ENCODE measurements around the gene KIF24.

The KIF24 gene

GRCh38 chr9:34291023-34291422, 38.0 kb downstream of the KIF24 start:
- Histone ChIP-seq H4K12ac (ENCODE audit: low read depth, low read length) (no peak overlapping the region), H3K27ac (ENCODE audit: low read depth, low read length) (no peak overlapping the region), H3K14ac (ENCODE audit: low read length) (no peak overlapping the region), H3K18ac (ENCODE audit: low read length) (no peak overlapping the region), H3K4me2 (ENCODE audit: low read length) (no peak overlapping the region), H2BK12ac (ENCODE audit: low read length) (no peak overlapping the region), H3K9me3 (ENCODE audit: insufficient read depth, low read depth, low read length) (no peaks in the 10 kb centered on the region), H3K27me3 (ENCODE audit: insufficient read depth, low read length) (no peaks in the 10 kb centered on the region), H3K4me1 (ENCODE audit: control insufficient read depth in 1 of 2, insufficient read depth in 2 of 2, low read length in 2 of 2) (no peaks in the 10 kb centered on the region), H2BK120ac (ENCODE audit: insufficient read depth, low read length, poor library complexity) (no peak overlapping the region), H3K4ac (ENCODE audit: low read depth, low read length) (no peak overlapping the region), H2AFZ (ENCODE audit: insufficient read depth, low read length, poor library complexity) (no peak overlapping the region), H3K23ac (ENCODE audit: low read length) (no peak overlapping the region), H2BK5ac (ENCODE audit: low read depth, low read length, poor library complexity) (no peak overlapping the region), H3K79me1 (ENCODE audit: low read length) (no peaks in the 10 kb centered on the region), H2AK5ac (ENCODE audit: low read length) (no peak overlapping the region), H4K91ac (ENCODE audit: low read depth, low read length) (no peak overlapping the region), H3K79me2 (ENCODE audit: control insufficient read depth, insufficient read depth, low read length, poor library complexity) (no peaks in the 10 kb centered on the region), H3K4me3 (ENCODE audit: low read depth, low read length) (no peak overlapping the region), H4K8ac (ENCODE audit: low read depth, low read length) (no peak overlapping the region), H3K36me3 (ENCODE audit: control insufficient read depth in 1 of 2, insufficient read depth in 2 of 2, low read length in 2 of 2) (no peaks in the 10 kb centered on the region), H3K9ac (ENCODE audit: low read length) (no peak overlapping the region)
- no peak for DNase-seq
- 100% methylated on average over 1 of the region's 2 CpGs for WGBS (ENCODE audit: extremely low coverage, insufficient coverage, insufficient read length)

- H2AK5ac ChIP-seq (ENCODE audit: low read length) = no peak overlapping the region
- no peak overlapping the region for H3K18ac ChIP-seq (ENCODE audit: low read length)
- WGBS (ENCODE audit: extremely low coverage, insufficient coverage, insufficient read length) = no CpG with 5 or more reads among the region's 2 CpGs
- no peak overlapping the region for H2BK120ac ChIP-seq (ENCODE audit: insufficient read depth, low read length, poor library complexity)
- DNase-seq = no peak
- no peaks in the 10 kb centered on the region for H3K27me3 ChIP-seq (ENCODE audit: insufficient read depth, low read length)
- H3K4me2 ChIP-seq (ENCODE audit: low read length) = no peak overlapping the region
- H3K4me3 ChIP-seq (ENCODE audit: low read depth, low read length) = no peak overlapping the region
- no peak overlapping the region for H3K4ac ChIP-seq (ENCODE audit: low read depth, low read length)
- H3K9ac ChIP-seq (ENCODE audit: low read length) = no peak overlapping the region
- H4K8ac ChIP-seq (ENCODE audit: low read depth, low read length) = no peak overlapping the region
- H2BK5ac ChIP-seq (ENCODE audit: low read depth, low read length, poor library complexity) = no peak overlapping the region
- no peak overlapping the region for H3K23ac ChIP-seq (ENCODE audit: low read length)
- H3K4me1 ChIP-seq (ENCODE audit: control insufficient read depth in 1 of 2, insufficient read depth in 2 of 2, low read length in 2 of 2) = no peaks in the 10 kb centered on the region
- H3K27ac ChIP-seq (ENCODE audit: low read depth, low read length) = no peak overlapping the region
- no peak overlapping the region for H2AFZ ChIP-seq (ENCODE audit: insufficient read depth, low read length, poor library complexity)
- no peaks in the 10 kb centered on the region for H3K9me3 ChIP-seq (ENCODE audit: insufficient read depth, low read depth, low read length)
- no peak overlapping the region for H4K91ac ChIP-seq (ENCODE audit: low read depth, low read length)
- peaks cover 0 to 2% of the 10 kb centered on the region in 2 experiments for H3K36me3 ChIP-seq (ENCODE audit: control insufficient read depth in 1 of 2, insufficient read depth in 2 of 2, low read length in 2 of 2)
- H3K79me1 ChIP-seq (ENCODE audit: low read length) = no peaks in the 10 kb centered on the region
- no peaks in the 10 kb centered on the region for H3K79me2 ChIP-seq (ENCODE audit: control insufficient read depth, insufficient read depth, low read length, poor library complexity)
- H3K14ac ChIP-seq (ENCODE audit: low read length) = no peak overlapping the region
- no peak overlapping the region for H4K12ac ChIP-seq (ENCODE audit: low read depth, low read length)
- H2BK12ac ChIP-seq (ENCODE audit: low read length) = no peak overlapping the region
These were observed 39.9 kb downstream of the KIF24 start for GRCh38 chr9:34289159-34289558.

GRCh38 chr9:34282096-34282495, 47.0 kb downstream of the KIF24 start:
- H4K12ac ChIP-seq (ENCODE audit: low read depth, low read length) = no peak overlapping the region
- H2BK5ac ChIP-seq (ENCODE audit: low read depth, low read length, poor library complexity) = no peak overlapping the region
- no peak overlapping the region for H3K9ac ChIP-seq (ENCODE audit: low read length)
- no peak overlapping the region for H3K4me2 ChIP-seq (ENCODE audit: low read length)
- H3K4me3 ChIP-seq (ENCODE audit: low read depth, low read length) = no peak overlapping the region
- no peak overlapping the region for H2AFZ ChIP-seq (ENCODE audit: insufficient read depth, low read length, poor library complexity)
- peaks cover 0 to 4% of the 10 kb centered on the region in 2 experiments for H3K36me3 ChIP-seq (ENCODE audit: control insufficient read depth in 1 of 2, insufficient read depth in 2 of 2, low read length in 2 of 2)
- no peaks in the 10 kb centered on the region for H3K79me2 ChIP-seq (ENCODE audit: control insufficient read depth, insufficient read depth, low read length, poor library complexity)
- H3K4me1 ChIP-seq (ENCODE audit: control insufficient read depth in 1 of 2, insufficient read depth in 2 of 2, low read length in 2 of 2) = no peaks in the 10 kb centered on the region
- no peak overlapping the region for H3K14ac ChIP-seq (ENCODE audit: low read length)
- no peak overlapping the region for H3K18ac ChIP-seq (ENCODE audit: low read length)
- no peak overlapping the region for H2AK5ac ChIP-seq (ENCODE audit: low read length)
- H2BK120ac ChIP-seq (ENCODE audit: insufficient read depth, low read length, poor library complexity) = no peak overlapping the region
- no peak overlapping the region for H3K23ac ChIP-seq (ENCODE audit: low read length)
- no peaks in the 10 kb centered on the region for H3K27me3 ChIP-seq (ENCODE audit: insufficient read depth, low read length)
- no peak overlapping the region for H4K91ac ChIP-seq (ENCODE audit: low read depth, low read length)
- H2BK12ac ChIP-seq (ENCODE audit: low read length) = no peak overlapping the region
- no peaks in the 10 kb centered on the region for H3K79me1 ChIP-seq (ENCODE audit: low read length)
- H4K8ac ChIP-seq (ENCODE audit: low read depth, low read length) = no peak overlapping the region
- no peaks in the 10 kb centered on the region for H3K9me3 ChIP-seq (ENCODE audit: insufficient read depth, low read depth, low read length)
- H3K27ac ChIP-seq (ENCODE audit: low read depth, low read length) = no peak overlapping the region
- no peak overlapping the region for H3K4ac ChIP-seq (ENCODE audit: low read depth, low read length)
- WGBS (ENCODE audit: extremely low coverage, insufficient coverage, insufficient read length) = no CpG with 5 or more reads among the region's 1 CpG
- DNase-seq = no peak

- H3K27me3 ChIP-seq (ENCODE audit: insufficient read depth, low read length) = no peaks in the 10 kb centered on the region
- no peak overlapping the region for H4K91ac ChIP-seq (ENCODE audit: low read depth, low read length)
- H3K4me3 ChIP-seq (ENCODE audit: low read depth, low read length) = no peak overlapping the region
- H3K79me2 ChIP-seq (ENCODE audit: control insufficient read depth, insufficient read depth, low read length, poor library complexity) = no peaks in the 10 kb centered on the region
- no peak overlapping the region for H4K8ac ChIP-seq (ENCODE audit: low read depth, low read length)
- H2BK5ac ChIP-seq (ENCODE audit: low read depth, low read length, poor library complexity) = no peak overlapping the region
- H3K18ac ChIP-seq (ENCODE audit: low read length) = no peak overlapping the region
- no peak overlapping the region for H4K12ac ChIP-seq (ENCODE audit: low read depth, low read length)
- no peak overlapping the region for H3K9ac ChIP-seq (ENCODE audit: low read length)
- no peak overlapping the region for H3K4me2 ChIP-seq (ENCODE audit: low read length)
- DNase-seq = no peak
- no peak overlapping the region for H2BK12ac ChIP-seq (ENCODE audit: low read length)
- H3K27ac ChIP-seq (ENCODE audit: low read depth, low read length) = no peak overlapping the region
- H2AK5ac ChIP-seq (ENCODE audit: low read length) = no peak overlapping the region
- no peak overlapping the region for H3K14ac ChIP-seq (ENCODE audit: low read length)
- no peak overlapping the region for H2AFZ ChIP-seq (ENCODE audit: insufficient read depth, low read length, poor library complexity)
- H3K9me3 ChIP-seq (ENCODE audit: insufficient read depth, low read depth, low read length) = no peaks in the 10 kb centered on the region
- WGBS (ENCODE audit: extremely low coverage, insufficient coverage, insufficient read length) = no CpG with 5 or more reads among the region's 3 CpGs
- H3K23ac ChIP-seq (ENCODE audit: low read length) = no peak overlapping the region
- H3K79me1 ChIP-seq (ENCODE audit: low read length) = no peaks in the 10 kb centered on the region
- no peaks in the 10 kb centered on the region for H3K4me1 ChIP-seq (ENCODE audit: control insufficient read depth in 1 of 2, insufficient read depth in 2 of 2, low read length in 2 of 2)
- H3K4ac ChIP-seq (ENCODE audit: low read depth, low read length) = no peak overlapping the region
- H3K36me3 ChIP-seq (ENCODE audit: control insufficient read depth in 1 of 2, insufficient read depth in 2 of 2, low read length in 2 of 2) = peaks cover 0 to 2% of the 10 kb centered on the region in 2 experiments
- H2BK120ac ChIP-seq (ENCODE audit: insufficient read depth, low read length, poor library complexity) = no peak overlapping the region
These were observed 49.7 kb downstream of the KIF24 start for GRCh38 chr9:34279411-34279810.
